ENCODE results near the gene MARCHF2.
"Not testable (repeated sequence)": the region's sequence is repeated elsewhere in the genome, so short reads cannot be mapped to it uniquely, and the experiment has no call there.

Gene MARCHF2

DNA sequence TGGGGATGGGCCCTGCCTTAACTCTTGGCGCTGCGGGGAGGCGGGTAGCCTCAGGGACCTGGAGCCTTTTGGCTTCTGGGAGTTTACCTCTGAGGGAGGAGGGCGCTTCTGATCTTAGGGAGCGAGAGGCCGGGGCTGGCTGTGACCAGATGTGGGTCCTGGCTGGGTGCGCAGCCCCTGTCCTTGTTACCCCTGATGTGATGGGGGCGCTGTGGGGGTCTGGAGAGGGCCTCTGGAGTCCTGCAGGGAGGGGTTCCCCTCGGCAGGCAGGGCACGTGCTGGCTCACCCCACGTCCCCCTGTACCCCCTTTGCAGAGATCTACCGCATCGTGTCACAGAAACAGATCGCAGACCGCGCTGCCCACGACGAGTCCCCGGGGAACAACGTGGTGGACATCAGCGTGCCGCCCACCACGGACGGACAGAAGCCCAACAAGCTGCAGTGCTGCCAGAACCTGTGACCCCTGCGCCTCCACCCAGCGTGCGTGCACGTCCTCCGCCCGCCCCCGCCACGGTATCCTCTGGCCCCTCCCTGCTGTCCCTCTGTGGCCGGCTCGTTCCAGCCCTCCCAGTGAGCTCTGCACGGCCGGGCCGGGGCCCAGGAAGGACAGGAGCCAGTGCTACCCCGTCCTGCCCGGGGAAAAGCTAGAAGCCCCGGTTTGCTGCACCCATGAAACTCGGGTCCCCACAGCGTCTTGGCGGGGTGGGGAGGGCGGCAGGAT is 9.8 kb upstream of the MARCHF2 start:
- DNase-seq (ENCODE audit: insufficient read length) (no peak), FAIRE-seq (no peak)
- no peak for TF ChIP-seq POLR2A (IDR thresholded peaks at IDR 0.05; ENCODE audit: low read depth, low read length)
- no peak for TF ChIP-seq POLR2AphosphoS5 (IDR thresholded peaks at IDR 0.05; ENCODE audit: low read depth, low read length)
- no peak for TF ChIP-seq TAF1 (IDR thresholded peaks at IDR 0.05; ENCODE audit: borderline replicate concordance, low read depth, low read length)

DNA sequence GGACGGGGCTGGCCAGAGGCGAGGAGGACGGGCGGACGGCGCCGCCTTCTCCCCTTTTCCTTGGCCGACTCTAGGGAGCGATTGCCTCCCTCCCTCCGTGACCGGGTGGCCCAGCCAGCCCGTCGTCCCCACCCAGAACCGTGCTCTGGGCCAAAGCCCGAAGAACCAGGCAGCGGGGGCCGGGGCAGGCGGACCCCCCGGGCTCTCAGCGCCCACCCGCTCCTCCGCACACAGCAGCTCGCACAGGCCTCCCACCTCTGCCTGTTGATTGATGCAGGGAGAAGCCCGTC is 9.3 kb upstream of the MARCHF2 start:
- FAIRE-seq: no peak
- no peak for TF ChIP-seq POLR2A (IDR thresholded peaks at IDR 0.05; ENCODE audit: low read depth, low read length)
- DNase-seq (ENCODE audit: insufficient read length): no peak

DNA sequence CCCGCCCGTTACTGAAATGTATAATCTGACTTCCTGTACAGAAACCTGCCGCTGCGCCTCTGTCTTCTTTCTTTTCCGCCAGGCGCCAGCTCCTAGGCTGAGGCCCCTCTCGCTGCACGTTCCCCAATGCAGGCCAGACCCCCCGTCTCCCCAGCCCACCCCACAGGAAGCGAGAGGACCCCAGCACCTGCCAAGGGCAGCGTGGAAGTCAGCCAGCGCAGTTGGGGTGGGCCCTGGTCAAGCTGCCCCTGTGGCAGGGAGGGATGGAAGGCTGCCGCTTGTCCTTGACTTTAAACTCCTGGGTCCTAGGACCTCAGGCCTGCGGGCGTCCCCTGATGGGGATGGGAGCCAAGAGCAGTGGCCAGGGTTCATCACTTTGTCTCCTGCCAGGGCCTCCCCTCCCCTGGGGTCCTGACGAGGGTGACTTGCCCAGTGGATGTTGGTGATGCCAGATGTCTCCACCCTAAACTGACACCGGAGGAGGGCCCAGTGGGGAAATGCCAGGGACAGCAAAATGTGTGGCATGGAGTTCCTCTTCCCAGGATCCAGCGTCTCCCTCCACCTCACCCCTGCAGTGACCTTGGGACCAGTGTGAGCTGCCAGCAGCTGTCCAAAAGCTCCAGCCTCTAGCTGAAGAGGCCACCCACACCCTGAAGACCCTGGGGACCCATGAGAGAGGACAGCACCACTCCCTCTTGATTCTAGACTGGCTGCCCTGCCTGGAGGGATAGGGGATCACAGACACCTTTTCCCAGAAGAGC is 8.5 kb upstream of the MARCHF2 start:
- DNase-seq (ENCODE audit: insufficient read length) (no peak), FAIRE-seq (no peak)
- TF ChIP-seq POLR2AphosphoS5 (IDR thresholded peaks at IDR 0.05; ENCODE audit: low read depth, low read length) (no peak), POLR2A (IDR thresholded peaks at IDR 0.05; ENCODE audit: low read depth, low read length) (no peak), TAF1 (IDR thresholded peaks at IDR 0.05; ENCODE audit: borderline replicate concordance, low read depth, low read length) (no peak)

DNA sequence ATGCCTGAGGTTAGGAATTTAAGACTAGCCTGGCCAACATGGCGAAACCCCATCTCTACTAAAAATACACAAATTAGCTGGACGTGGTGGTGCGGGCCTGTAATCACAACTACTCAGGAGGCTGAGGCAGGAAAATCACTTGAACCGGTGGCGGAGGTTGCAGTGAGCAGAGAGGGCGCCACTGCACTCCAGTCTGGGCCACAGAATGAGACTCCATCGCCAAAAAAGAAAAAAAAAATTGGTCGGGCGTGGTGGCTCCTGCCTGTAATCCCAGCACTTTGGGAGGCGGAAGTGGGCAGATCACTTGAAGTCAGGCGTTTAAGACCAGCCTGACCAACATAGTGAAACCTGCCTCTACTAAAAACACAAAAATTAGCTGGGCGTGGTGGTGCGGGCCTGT is 2.4 kb upstream of the MARCHF2 start:
- DNase-seq (ENCODE audit: insufficient read length); FAIRE-seq: not testable (repeated sequence)

DNA sequence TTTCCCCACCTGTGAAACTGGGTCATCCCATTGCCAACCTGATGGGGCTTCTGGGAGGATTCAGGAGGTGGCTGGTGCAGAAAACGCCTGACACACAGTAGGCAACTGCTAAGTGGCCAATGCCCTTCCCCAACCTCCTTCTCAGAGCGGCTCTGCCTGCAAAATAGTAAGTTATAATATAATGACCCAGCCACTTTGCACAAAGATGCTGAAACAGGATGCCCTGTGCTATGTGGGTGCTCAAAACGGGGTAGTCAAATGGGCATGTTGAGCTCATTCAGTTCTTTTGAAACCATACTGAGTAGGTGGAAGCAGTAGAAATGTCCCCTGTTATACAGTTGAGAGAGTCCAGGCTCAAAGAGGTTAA is 507 bp downstream of the MARCHF2 start:
- DNase-seq (ENCODE audit: insufficient read length) (no peak), FAIRE-seq (no peak)
- TF ChIP-seq POLR2AphosphoS5 (IDR thresholded peaks at IDR 0.05; ENCODE audit: low read depth, low read length) (no peak), TAF1 (IDR thresholded peaks at IDR 0.05; ENCODE audit: borderline replicate concordance, low read depth, low read length) (no peak), POLR2A (IDR thresholded peaks at IDR 0.05; ENCODE audit: low read depth, low read length) (no peak)

DNA sequence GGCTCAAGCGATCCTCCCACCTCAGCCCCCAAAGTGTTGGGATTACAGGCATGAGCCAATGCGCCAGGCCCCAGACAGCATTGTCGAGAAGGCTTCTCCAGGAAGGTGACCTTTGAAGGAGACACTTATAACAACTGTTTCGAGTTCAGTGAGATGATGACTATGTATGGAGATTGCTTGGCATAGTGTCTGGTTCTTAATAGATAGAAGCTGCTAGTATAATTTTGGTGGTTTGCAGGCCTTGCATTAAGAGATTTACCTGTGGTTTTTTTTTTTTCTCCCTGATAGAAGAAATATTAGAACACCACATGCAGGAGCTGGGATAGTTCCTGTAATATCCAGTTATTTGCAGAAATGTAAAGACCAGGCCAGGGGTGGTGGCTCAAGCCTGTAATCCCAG is 3.7 kb downstream of the MARCHF2 start:
- TF ChIP-seq POLR2AphosphoS5 (IDR thresholded peaks at IDR 0.05; ENCODE audit: low read depth, low read length): no peak
- TF ChIP-seq POLR2A (IDR thresholded peaks at IDR 0.05; ENCODE audit: low read depth, low read length): no peak
- TF ChIP-seq TAF1 (IDR thresholded peaks at IDR 0.05; ENCODE audit: borderline replicate concordance, low read depth, low read length): no peak
- DNase-seq (ENCODE audit: insufficient read length) (no peak), FAIRE-seq (no peak)

DNA sequence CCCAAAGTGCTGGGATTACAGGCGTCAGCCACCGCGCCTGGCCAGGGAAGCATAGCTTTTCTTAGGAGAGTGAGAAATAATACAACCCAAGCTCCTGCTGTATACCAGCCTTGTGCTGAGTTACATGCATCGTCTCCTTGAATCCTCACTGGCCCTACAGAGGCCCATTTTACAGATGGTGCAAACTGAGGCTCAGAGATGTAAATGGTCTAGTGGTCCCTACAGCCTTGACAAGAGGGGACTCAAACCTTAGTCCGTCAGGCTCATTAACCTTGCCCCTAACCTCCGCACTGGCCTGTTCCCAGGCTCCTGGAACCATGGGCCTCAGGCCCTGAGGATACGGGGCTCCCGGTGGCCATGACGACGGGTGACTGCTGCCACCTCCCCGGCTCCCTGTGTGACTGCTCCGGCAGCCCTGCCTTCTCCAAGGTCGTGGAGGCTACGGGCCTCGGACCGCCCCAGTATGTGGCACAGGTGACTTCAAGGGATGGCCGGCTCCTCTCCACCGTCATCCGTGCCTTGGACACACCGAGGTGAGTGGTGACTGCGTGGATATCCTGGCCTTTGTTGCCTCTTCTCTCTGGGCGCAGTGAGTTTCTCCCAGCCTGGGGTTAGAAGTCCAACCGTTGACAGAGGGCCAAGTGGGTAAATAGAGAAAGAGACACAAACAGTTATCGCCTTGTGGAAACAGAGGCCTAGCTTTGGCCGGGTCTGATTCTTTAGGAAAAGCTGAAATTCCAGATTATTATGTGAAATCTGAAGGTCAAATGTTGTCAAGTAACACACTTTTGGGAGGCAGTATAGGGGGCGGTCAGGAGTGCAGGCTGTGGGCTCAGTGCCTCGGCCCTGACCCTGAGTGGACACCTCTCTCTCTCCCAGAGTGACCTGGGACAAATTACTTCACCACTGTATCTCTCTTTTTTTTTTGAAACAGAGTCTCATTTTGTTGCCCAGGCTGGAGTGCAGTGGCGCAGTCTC is 8.7 kb downstream of the MARCHF2 start:
- no peak for DNase-seq (ENCODE audit: insufficient read length)
- no peak for FAIRE-seq
- TF ChIP-seq TAF1 (IDR thresholded peaks at IDR 0.05; ENCODE audit: borderline replicate concordance, low read depth, low read length) (no peak), POLR2AphosphoS5 (IDR thresholded peaks at IDR 0.05; ENCODE audit: low read depth, low read length) (no peak), POLR2A (IDR thresholded peaks at IDR 0.05; ENCODE audit: low read depth, low read length) (no peak)

DNA sequence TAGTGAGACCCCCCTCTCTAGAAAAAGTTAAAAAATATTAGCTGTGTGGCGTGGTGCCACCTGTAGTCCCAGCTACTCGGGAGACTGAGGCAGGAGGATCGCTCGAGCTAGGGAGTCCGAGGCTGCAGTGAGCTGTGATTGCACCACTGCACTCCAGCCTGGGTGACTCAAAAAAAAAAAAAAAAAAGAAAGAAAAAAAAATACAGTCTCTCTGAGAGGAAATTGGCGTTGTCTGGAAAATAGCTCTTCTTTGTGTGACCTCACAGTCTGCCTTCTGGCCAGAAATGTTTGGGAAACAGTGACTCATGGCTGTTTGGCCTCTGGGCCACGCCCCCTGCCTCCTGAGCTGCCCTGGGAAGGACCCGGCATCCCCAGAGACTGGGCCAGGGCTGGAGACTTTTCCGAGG is 10.7 kb downstream of the MARCHF2 start:
- no peak for DNase-seq (ENCODE audit: insufficient read length)
- TF ChIP-seq TAF1 (IDR thresholded peaks at IDR 0.05; ENCODE audit: borderline replicate concordance, low read depth, low read length) (no peak), POLR2AphosphoS5 (IDR thresholded peaks at IDR 0.05; ENCODE audit: low read depth, low read length) (no peak), POLR2A (IDR thresholded peaks at IDR 0.05; ENCODE audit: low read depth, low read length) (no peak)
- no peak for FAIRE-seq

DNA sequence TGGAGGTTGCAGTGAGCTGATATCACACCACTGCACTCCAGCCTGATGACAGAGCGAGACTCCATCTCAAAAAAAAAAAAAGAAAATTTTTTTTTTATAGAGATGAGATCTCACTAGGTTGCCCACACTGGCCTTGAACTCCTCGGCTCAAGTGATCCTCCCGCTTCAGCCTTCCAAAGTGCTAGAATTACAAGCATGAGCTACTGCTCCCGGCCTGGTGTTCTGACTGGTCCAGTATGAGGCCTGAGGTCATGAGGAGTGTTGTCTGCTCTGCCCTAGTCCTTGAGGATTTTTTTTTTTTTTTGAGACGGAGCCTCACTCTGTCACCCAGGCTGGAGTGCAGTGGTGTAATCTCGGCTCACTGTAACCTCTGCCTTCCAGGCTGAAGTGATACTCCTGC is 12.2 kb downstream of the MARCHF2 start:
- not testable (repeated sequence) for FAIRE-seq

DNA sequence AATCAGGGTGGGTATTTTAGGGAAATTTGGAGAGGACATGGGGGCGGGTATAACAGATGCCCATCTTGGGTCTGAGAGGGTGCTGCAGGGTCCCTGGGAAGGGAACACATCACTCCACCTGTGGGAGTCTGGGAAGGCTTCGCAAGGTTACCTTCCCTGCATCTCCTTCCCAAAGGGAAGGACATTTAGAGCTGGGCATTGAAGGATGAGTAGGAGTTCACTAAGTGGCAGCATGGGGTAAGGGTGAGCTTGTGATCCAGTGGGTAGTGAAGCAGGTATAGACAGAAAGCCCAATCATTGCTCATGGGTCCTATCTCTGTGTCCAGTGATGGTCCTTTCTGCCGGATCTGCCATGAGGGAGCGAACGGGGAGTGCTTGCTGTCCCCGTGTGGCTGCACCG is 13.2 kb downstream of the MARCHF2 start:
- DNase-seq (ENCODE audit: insufficient read length): no peak
- TF ChIP-seq POLR2A (IDR thresholded peaks at IDR 0.05; ENCODE audit: low read depth, low read length) (no peak), POLR2AphosphoS5 (IDR thresholded peaks at IDR 0.05; ENCODE audit: low read depth, low read length) (no peak), TAF1 (IDR thresholded peaks at IDR 0.05; ENCODE audit: borderline replicate concordance, low read depth, low read length) (no peak)
- FAIRE-seq: no peak

More for the DNA sequence above, 12.2 kb downstream of the MARCHF2 start:
- DNase-seq (ENCODE audit: insufficient read length): not testable (repeated sequence)

DNA sequence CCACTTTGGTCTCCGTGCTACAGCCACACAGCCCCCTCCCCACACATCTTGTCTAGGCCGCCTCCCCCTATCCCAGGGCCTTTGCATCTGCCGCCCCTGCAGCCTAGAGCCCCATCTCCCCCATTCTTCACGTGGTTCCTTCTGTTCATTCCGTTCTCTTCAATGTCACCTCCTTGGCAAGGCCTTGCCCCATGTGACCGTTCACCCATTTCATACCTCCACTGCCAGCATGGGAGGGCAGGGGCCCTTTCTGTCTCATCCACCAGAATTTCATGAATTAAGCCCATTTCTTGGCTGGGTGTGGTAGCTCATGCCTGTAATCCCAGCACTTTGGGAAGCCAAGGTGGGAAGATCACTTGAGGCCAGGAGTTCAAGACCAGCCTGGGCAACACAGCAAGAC is 15.9 kb downstream of the MARCHF2 start:
- DNase-seq (ENCODE audit: insufficient read length) (no peak), FAIRE-seq (no peak)
- TF ChIP-seq POLR2AphosphoS5 (IDR thresholded peaks at IDR 0.05; ENCODE audit: low read depth, low read length) (no peak), POLR2A (IDR thresholded peaks at IDR 0.05; ENCODE audit: low read depth, low read length) (no peak), TAF1 (IDR thresholded peaks at IDR 0.05; ENCODE audit: borderline replicate concordance, low read depth, low read length) (no peak)

DNA sequence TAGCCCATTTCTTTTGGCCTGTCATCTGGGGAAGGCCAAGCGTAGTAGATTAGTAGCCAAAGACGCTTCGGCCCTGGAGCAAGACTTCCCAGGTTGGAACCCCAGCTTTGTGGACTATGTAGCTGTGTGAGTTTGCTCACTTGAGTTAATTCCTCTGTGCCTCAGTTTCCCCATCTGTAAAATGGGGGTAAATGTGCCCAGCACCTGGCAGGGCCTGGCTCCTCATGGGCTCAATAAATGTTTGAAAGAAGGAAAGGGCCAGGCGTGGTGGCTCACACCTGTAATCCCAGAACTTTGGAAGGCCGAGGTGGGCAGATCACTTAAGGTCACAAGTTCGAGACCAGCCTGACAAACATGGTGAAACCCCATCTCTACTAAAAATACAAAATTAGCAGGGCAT is 16.7 kb downstream of the MARCHF2 start:
- DNase-seq (ENCODE audit: insufficient read length) (no peak), FAIRE-seq (no peak)
- no peak for TF ChIP-seq TAF1 (IDR thresholded peaks at IDR 0.05; ENCODE audit: borderline replicate concordance, low read depth, low read length)
- TF ChIP-seq POLR2AphosphoS5 (IDR thresholded peaks at IDR 0.05; ENCODE audit: low read depth, low read length): no peak
- no peak for TF ChIP-seq POLR2A (IDR thresholded peaks at IDR 0.05; ENCODE audit: low read depth, low read length)
